Neutrophil (primary cell): ENCODE data around the gene TMEM219.
A peak's percentile ranks its signal among the peaks of the same experiment; 100 is the strongest.
"Not testable (repeated sequence)": the region's sequence is repeated elsewhere in the genome, so short reads cannot be mapped to it uniquely, and the experiment has no call there.

Source experiments
- H3K27ac ChIP-seq: fragments of 200-600 bp; sonication (generic); 2 replicates; pipeline ENCODE4 v1.5.1; 2016; ENCODE audit warnings: mild to moderate bottlenecking, moderate library complexity
- H3K27me3 ChIP-seq: fragments of 200-600 bp; sonication (generic); 2 replicates; pipeline ENCODE4 v1.6.0; 2016; ENCODE audit warnings: mild to moderate bottlenecking
- H3K36me3 ChIP-seq: fragments of 200-600 bp; sonication (generic); 2 replicates; pipeline ENCODE4 v1.5.1; 2017
- H3K4me1 ChIP-seq, 2 experiments: fragments of 200-600 bp in 1 of 2; sonication (generic) in 1 of 2; 1 replicate in 1 of 2; 2 replicates in 1 of 2; pipeline versions ENCODE4 v1.5.1 to v1.6.1; 2013 to 2016; ENCODE audit warnings: low read depth in 1 of 2, low read length in 1 of 2, mild to moderate bottlenecking in 1 of 2, moderate library complexity in 1 of 2; ENCODE audit not compliant: control insufficient read depth in 1 of 2, insufficient read depth in 1 of 2
- H3K4me3 ChIP-seq, 2 experiments: fragments of 200-600 bp in 1 of 2; sonication (generic) in 1 of 2; 1 replicate in 1 of 2; 2 replicates in 1 of 2; pipeline ENCODE4 v1.5.1; 2013 to 2016; ENCODE audit warnings: low read depth in 1 of 2, low read length in 1 of 2, mild to moderate bottlenecking in 1 of 2, moderate library complexity in 1 of 2
- H3K9me3 ChIP-seq: fragments of 200-600 bp; sonication (generic); 2 replicates; pipeline ENCODE4 v1.5.1; 2016
- CTCF ChIP-seq: fragments of 200-600 bp; sonication (generic); IDR thresholded peaks from 2 replicates; pipeline ENCODE4 v1.5.1; 2016; ENCODE audit warnings: antibody characterized with exemption

The TMEM219 gene

GRCh38 chr16:30009085-30009862 is 47.4 kb downstream of the TMEM219 start:
- peaks cover 0 to 12% of the 10 kb centered on the region in 2 experiments for H3K4me1 ChIP-seq
- H3K9me3 ChIP-seq = no peaks in the 10 kb centered on the region
- H3K4me3 ChIP-seq = no peak overlapping the region
- H3K27ac ChIP-seq = no peak overlapping the region
- H3K27me3 ChIP-seq = peaks cover 54% of the 10 kb centered on the region
- peaks cover 20% of the 10 kb centered on the region for H3K36me3 ChIP-seq
- TF ChIP-seq CTCF = no peak

GRCh38 chr16:30009990-30010843 is 48.3 kb downstream of the TMEM219 start:
- peak overlapping the region in 1 of 2 experiments; percentile 28 for H3K4me3 ChIP-seq
- peaks cover 0 to 12% of the 10 kb centered on the region in 2 experiments for H3K4me1 ChIP-seq
- no peak overlapping the region for H3K27ac ChIP-seq

DNA sequence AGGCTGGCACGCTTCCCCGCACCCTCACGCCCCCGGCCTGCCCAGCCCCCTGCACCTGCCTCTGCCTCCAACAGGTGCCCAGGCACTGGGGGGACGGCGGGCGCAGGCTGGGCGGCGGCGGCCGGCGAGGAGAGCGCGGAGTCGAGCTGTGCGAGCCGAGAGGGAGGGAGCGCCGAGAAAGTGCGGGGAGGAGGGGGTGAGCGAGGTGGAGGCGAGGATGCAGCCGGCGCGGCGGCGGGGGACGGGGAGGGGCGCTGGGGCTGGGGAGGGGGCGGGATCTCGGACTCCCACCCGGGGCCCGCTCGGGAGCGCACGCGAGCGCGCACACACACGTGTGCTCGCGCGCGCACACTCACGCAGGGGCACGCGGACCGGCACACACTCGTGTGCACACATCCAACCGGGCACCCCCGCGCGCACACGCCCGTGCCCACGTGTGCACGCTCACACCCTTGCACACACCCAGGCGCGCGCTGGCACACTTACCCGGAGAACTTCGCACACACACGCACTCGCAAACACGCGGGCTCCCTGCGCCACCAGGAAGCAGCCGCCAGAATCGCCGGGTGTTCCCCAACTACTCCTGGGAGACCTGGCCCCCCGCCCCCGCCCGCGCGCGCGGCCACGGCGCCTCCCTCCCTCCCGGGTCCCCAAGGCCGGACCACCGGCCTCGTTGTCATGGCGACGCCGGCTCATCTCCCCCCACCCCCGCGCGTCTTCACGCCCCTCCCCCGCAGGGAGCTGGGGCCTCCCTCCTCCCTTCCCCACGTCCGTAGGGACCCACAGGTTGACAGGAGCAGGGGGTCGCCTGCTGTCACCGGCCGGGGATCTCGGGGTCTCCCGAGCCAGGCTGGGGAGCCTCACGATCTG is 49.2 kb downstream of the TMEM219 start, which contains the start of gene DOC2A:
DOC2A (minus strand) TSS at position 184 of the 870 bp plus-strand sequence. CDS start 805 bp downstream, outside the sequence.
- Histone ChIP-seq H3K4me3 (peak within 1 kb of the TSS in 1 of 2 experiments; percentile 28), H3K27me3 (peaks cover 57% of the 10 kb centered on the region)

More at GRCh38 chr16:30009990-30010843, 48.3 kb downstream of the TMEM219 start:
- Histone ChIP-seq H3K36me3 (peaks cover 12% of the 10 kb centered on the region), H3K27me3 (peaks cover 57% of the 10 kb centered on the region), H3K9me3 (no peaks in the 10 kb centered on the region)
- no peak for TF ChIP-seq CTCF

DNA sequence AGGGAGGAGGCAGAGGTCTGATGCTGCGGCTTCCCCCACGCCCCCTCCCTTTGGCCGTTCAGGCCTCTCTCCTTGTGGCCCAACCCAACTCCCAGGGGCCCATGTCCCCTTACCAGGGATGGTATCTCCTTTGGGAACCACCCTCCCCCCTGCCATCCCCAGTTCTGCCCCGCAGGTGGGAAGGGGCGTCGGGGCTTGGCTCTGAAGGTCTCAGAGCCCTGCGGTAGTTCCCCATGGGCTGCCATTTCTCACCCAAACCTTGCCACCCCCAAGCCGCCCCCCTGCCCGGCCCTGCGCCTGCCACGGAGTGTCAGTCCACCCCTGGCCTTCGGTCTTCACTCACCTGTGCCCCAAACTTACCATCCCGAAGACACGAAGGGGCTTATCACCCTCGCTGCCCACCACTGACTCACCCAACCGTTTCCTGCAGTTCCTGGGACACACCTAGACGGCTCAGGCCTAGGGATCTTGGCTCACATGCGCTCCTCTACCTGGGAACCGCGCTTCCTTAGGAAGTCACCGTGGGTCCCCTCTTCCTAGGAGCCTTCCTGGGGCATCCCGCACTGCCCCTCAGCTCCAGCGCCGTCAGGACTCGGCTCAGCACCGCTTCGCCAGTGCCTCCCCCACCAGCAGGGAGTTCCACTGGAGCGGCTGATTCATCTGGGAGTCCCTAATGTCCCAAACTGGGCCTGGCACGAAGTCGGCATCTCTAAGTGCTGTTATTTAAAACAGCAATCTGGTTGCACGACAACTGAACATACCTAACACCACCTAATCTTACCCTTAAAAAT is 50.0 kb downstream of the TMEM219 start:
- no peaks in the 10 kb centered on the region for H3K36me3 ChIP-seq
- TF ChIP-seq CTCF = no peak
- peaks cover 0 to 12% of the 10 kb centered on the region in 2 experiments for H3K4me1 ChIP-seq
- no peaks in the 10 kb centered on the region for H3K9me3 ChIP-seq
- H3K4me3 ChIP-seq = no peak overlapping the region
- H3K27me3 ChIP-seq = peaks cover 60% of the 10 kb centered on the region
- H3K27ac ChIP-seq = no peak overlapping the region

More for the DNA sequence above, 49.2 kb downstream of the TMEM219 start, which contains the start of gene DOC2A:
- no peak within 1 kb of the TSS for H3K27ac ChIP-seq
- no peak for TF ChIP-seq CTCF
- no peaks in the 10 kb centered on the region for H3K9me3 ChIP-seq
- peaks cover 0 to 12% of the 10 kb centered on the region in 2 experiments for H3K4me1 ChIP-seq
- peaks cover 5% of the 10 kb centered on the region for H3K36me3 ChIP-seq

DNA sequence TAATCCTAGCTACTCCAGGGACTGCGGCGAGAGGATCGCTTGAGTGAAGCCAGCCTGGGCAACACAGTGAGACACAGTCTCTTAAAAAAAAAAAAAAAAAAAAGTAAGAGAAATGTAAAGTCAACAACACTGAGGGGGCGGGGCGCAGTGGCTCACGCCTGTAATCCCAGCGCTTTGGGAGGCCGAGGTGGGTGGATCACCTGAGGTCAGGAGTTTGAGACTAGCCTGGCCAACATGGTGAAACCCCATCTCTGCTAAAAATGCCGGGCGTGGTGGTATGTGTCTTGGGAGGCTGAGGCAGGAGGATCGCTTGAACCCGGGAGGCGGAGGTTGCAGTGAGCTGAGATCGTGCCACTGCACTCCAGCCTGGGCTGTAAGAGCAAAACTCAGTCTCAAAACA is 50.7 kb downstream of the TMEM219 start:
- H3K9me3 ChIP-seq, H3K4me3 ChIP-seq, H3K27ac ChIP-seq, H3K36me3 ChIP-seq: not testable (repeated sequence)
- Histone ChIP-seq H3K4me1 (peaks cover 0 to 12% of the 10 kb centered on the region in 2 experiments), H3K27me3 (peaks cover 60% of the 10 kb centered on the region)

- not testable (repeated sequence) for H3K27ac ChIP-seq, H3K36me3 ChIP-seq, H3K9me3 ChIP-seq, H3K4me3 ChIP-seq
- Histone ChIP-seq H3K4me1 (peaks cover 0 to 11% of the 10 kb centered on the region in 2 experiments), H3K27me3 (peaks cover 41% of the 10 kb centered on the region)
Observed at GRCh38 chr16:30015450-30015849, 53.6 kb downstream of the TMEM219 start.
